ENCODE results near the gene LRMDA. TPM values are rescaled to one million over a fixed set of nuclear protein-coding genes. Genes with fewer than 3 reads are reported as not detected.

The LRMDA gene
- total RNA-seq, 1 experiment from 2014 or later: 1.2 TPM

DNA sequence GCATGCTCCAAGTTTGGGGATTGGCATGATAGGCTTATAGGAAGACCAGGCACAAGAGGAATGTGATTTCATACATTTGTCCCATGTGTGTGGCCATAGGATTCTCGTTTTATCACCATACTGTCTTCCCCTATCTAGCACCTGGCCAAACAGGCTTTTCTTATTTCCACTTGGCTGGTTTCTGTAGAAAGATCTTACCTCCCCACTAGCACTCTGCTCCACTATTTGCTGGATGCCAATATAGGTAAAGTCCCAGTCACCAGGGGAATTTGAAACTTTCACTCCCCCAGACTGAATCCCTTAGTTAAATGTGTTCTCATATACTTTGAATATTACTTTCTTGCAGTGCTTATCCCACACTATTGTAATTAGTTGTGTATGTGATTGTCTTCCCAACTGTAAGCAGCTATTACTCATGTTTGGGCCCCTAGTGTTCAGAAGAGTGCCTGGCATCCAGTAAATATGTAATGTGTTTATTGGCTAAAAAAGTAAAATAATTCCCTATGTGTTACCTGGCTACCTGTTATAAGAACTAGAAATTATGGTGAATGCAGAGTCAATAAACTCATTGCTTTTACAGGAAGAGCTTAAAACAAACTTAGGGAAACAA is 109.0 kb downstream of the LRMDA start:
- CTCF ChIA-PET: no interaction called here
- no peaks in the 10 kb centered on the region for H4K20me1 ChIP-seq (ENCODE audit: low read length)
- POLR2A ChIA-PET (ENCODE audit: unreplicated experiment): interaction anchor here (0.5 to 0.7 kb wide), 3 partner anchors 9 to 793 kb away, joined by 3 read pairs; no protein-coding TSS in a partner anchor
- ATAC-seq (peak; percentile 53), DNase-seq (peak; percentile 49)
- TF ChIP-seq, protein P1, sequence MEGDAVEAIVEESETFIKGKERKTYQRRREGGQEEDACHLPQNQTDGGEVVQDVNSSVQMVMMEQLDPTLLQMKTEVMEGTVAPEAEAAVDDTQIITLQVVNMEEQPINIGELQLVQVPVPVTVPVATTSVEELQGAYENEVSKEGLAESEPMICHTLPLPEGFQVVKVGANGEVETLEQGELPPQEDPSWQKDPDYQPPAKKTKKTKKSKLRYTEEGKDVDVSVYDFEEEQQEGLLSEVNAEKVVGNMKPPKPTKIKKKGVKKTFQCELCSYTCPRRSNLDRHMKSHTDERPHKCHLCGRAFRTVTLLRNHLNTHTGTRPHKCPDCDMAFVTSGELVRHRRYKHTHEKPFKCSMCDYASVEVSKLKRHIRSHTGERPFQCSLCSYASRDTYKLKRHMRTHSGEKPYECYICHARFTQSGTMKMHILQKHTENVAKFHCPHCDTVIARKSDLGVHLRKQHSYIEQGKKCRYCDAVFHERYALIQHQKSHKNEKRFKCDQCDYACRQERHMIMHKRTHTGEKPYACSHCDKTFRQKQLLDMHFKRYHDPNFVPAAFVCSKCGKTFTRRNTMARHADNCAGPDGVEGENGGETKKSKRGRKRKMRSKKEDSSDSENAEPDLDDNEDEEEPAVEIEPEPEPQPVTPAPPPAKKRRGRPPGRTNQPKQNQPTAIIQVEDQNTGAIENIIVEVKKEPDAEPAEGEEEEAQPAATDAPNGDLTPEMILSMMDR (conservative IDR thresholded peaks at IDR 0.05; ENCODE audit: low read depth, low read length): peak; percentile 80
- TF ChIP-seq EZH2phosphoT487 (IDR thresholded peaks at IDR 0.05; ENCODE audit: borderline replicate concordance, low read length): no peak
- TF ChIP-seq EZH2 (IDR thresholded peaks at IDR 0.05; ENCODE audit: low read length, unreplicated experiment): no peak
- H3K9ac ChIP-seq (ENCODE audit: low read length): no peak overlapping the region
- H3K27ac ChIP-seq (ENCODE audit: low read length): no peak overlapping the region
- intact Hi-C loops (cut with micrococcal nuclease): no loop called here
- H3K27me3 ChIP-seq (ENCODE audit: low read length): peaks cover 56% of the 10 kb centered on the region
- BruUV-seq (replicated peaks): no TSS peak
- no peak overlapping the region for H3K4me3 ChIP-seq (ENCODE audit: low read length)
- no peaks in the 10 kb centered on the region for H3K9me3 ChIP-seq (ENCODE audit: low read length)
- H3K4me1 ChIP-seq (ENCODE audit: insufficient read depth, low read length): no peaks in the 10 kb centered on the region
- H3K79me2 ChIP-seq (ENCODE audit: low read length): no peaks in the 10 kb centered on the region
- no peak overlapping the region for H3K4me2 ChIP-seq (ENCODE audit: low read length)
- no peaks in the 10 kb centered on the region for H3K36me3 ChIP-seq (ENCODE audit: low read depth, low read length)
- H3F3A ChIP-seq (ENCODE audit: low read length, unreplicated experiment): no peaks in the 10 kb centered on the region
- H3K9me2 ChIP-seq (replicated peaks; ENCODE audit: low read length): 0 out of 2 replicates have a peak, but pooled peaks cover under 1% of the 10 kb centered on the region
- no peak overlapping the region for H2AFZ ChIP-seq (ENCODE audit: low read length)

DNA sequence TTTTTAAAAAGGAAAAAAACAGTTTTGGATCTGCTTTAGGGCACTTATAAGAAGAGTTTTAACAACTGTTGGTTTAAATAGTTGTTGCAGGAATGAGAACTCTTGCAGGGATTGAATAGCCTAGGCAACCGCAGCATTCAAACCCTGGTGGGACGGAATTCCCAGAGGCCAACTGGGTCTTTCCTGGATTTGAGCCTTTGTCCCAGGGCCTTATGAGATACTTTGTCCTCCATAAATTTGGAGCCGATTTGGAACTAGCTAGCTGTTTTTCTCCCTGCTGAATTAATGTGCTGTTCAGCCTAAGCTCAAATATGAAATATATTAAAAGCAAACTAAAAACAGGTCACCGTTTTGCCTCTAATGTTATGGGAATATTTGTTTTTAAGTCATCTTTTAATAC is 109.6 kb downstream of the LRMDA start:
- Histone ChIP-seq H3K9me3 (ENCODE audit: low read length) (no peaks in the 10 kb centered on the region), H3F3A (ENCODE audit: low read length, unreplicated experiment) (no peaks in the 10 kb centered on the region), H4K20me1 (ENCODE audit: low read length) (no peaks in the 10 kb centered on the region), H3K79me2 (ENCODE audit: low read length) (no peaks in the 10 kb centered on the region), H3K27me3 (ENCODE audit: low read length) (peaks cover 56% of the 10 kb centered on the region), H3K4me1 (ENCODE audit: insufficient read depth, low read length) (no peaks in the 10 kb centered on the region), H2AFZ (ENCODE audit: low read length) (no peak overlapping the region), H3K9me2 (replicated peaks; ENCODE audit: low read length) (0 out of 2 replicates have a peak, but pooled peaks cover 5% of the 10 kb centered on the region), H3K9ac (ENCODE audit: low read length) (no peak overlapping the region), H3K36me3 (ENCODE audit: low read depth, low read length) (no peaks in the 10 kb centered on the region), H3K4me3 (ENCODE audit: low read length) (no peak overlapping the region), H3K4me2 (ENCODE audit: low read length) (no peak overlapping the region), H3K27ac (ENCODE audit: low read length) (no peak overlapping the region)
- POLR2A ChIA-PET (ENCODE audit: unreplicated experiment): interaction anchor here (0.7 kb wide), 1 partner anchor 792 kb away, joined by 3 read pairs; no protein-coding TSS in a partner anchor
- DNase-seq (no peak), ATAC-seq (no peak)
- intact Hi-C loops (cut with micrococcal nuclease): no loop called here
- no TSS peak for BruUV-seq (replicated peaks)
- TF ChIP-seq, protein P1 (conservative IDR thresholded peaks at IDR 0.05; ENCODE audit: low read depth, low read length): no peak
- TF ChIP-seq EZH2 (IDR thresholded peaks at IDR 0.05; ENCODE audit: low read length, unreplicated experiment) (no peak), EZH2phosphoT487 (IDR thresholded peaks at IDR 0.05; ENCODE audit: borderline replicate concordance, low read length) (no peak)
- CTCF ChIA-PET: no interaction called here

GRCh38 chr10:75541411-75541810 is 110.0 kb downstream of the LRMDA start:
- POLR2A ChIA-PET (ENCODE audit: unreplicated experiment): no interaction called here
- Histone ChIP-seq H3K4me3 (ENCODE audit: low read length) (no peak overlapping the region), H3K9me2 (replicated peaks; ENCODE audit: low read length) (0 out of 2 replicates have a peak, but pooled peaks cover 10% of the 10 kb centered on the region), H3K27me3 (ENCODE audit: low read length) (peaks cover 56% of the 10 kb centered on the region), H3K4me1 (ENCODE audit: insufficient read depth, low read length) (no peaks in the 10 kb centered on the region), H3K9me3 (ENCODE audit: low read length) (no peaks in the 10 kb centered on the region), H3K9ac (ENCODE audit: low read length) (no peak overlapping the region), H3K27ac (ENCODE audit: low read length) (no peak overlapping the region), H3K4me2 (ENCODE audit: low read length) (no peak overlapping the region), H3F3A (ENCODE audit: low read length, unreplicated experiment) (no peaks in the 10 kb centered on the region), H3K79me2 (ENCODE audit: low read length) (no peaks in the 10 kb centered on the region), H4K20me1 (ENCODE audit: low read length) (no peaks in the 10 kb centered on the region), H2AFZ (ENCODE audit: low read length) (no peak overlapping the region), H3K36me3 (ENCODE audit: low read depth, low read length) (no peaks in the 10 kb centered on the region)
- ATAC-seq (no peak), DNase-seq (no peak)
- TF ChIP-seq, protein P1 (conservative IDR thresholded peaks at IDR 0.05; ENCODE audit: low read depth, low read length): no peak
- TF ChIP-seq EZH2 (IDR thresholded peaks at IDR 0.05; ENCODE audit: low read length, unreplicated experiment): no peak
- no peak for TF ChIP-seq EZH2phosphoT487 (IDR thresholded peaks at IDR 0.05; ENCODE audit: borderline replicate concordance, low read length)
- CTCF ChIA-PET: no interaction called here
- no TSS peak for BruUV-seq (replicated peaks)
- intact Hi-C loops (cut with micrococcal nuclease): no loop called here
